NCI-H2107 treated with DMSO at 0.1 percent for 48 hours (cell line): ENCODE results near the gene CTNNAL1.
"Not testable (repeated sequence)": the region's sequence is repeated elsewhere in the genome, so short reads cannot be mapped to it uniquely, and the experiment has no call there.

Experiments used
- DNase-seq: peaks from one replicate; lab custom pipeline; 2025; ENCODE audit not compliant: unreplicated experiment; lab: John Stamatoyannopoulos, UW

The CTNNAL1 gene

GRCh38 chr9:108933718-108934322, 79.5 kb downstream of the CTNNAL1 start, which contains the start of gene ELP1:
Gene ELP1 (minus strand): TSS chr9:108934124. CDS start chr9:108931146, 2,978 bp downstream.
- DNase-seq = peak; percentile 80

DNA sequence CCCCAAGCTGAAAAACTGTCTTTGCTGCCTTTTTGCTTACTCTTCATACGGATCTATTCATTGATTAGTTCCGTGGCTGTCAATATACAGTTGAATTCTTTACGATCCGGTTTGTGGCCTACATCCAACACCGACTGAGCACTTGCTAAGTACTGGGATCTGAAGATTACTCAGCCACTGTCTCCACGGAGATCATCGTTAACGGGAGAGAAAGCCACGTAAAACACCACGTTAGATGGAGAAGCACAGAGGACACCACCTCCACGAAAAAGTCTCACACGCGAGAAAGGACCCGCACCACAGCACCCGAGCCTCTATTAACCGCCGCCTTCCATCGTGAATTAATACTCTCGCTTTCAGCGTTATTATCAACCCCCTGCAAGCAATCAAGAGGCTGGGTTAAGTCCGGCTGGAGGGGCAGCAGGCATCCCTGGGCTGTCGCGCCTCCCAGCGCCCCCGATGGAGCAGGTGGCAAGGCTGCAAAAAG, 80.0 kb downstream of the CTNNAL1 start:
- DNase-seq = no peak

DNA sequence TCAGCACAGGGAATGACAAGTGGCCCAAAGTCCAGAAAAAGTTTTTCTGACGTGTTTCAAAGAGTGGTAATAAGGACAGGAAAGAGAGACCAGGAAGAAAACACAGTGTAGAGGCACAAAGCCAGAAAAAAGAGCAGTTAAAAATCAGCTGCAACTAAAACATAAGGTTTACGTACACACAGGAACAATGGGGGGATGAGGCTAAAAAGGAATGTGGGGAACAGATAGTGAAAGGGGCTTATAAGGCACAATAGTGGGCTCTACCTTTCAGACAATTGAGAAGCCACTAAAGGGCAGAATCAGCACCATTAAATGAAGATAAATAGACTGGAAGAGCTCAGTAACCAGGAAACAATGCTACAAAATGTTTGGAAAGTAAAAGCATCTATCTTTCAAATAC, 84.9 kb downstream of the CTNNAL1 start:
- DNase-seq = no peak

- DNase-seq = no peak
Observed at GRCh38 chr9:108924466-108924865, 88.8 kb downstream of the CTNNAL1 start.

DNA sequence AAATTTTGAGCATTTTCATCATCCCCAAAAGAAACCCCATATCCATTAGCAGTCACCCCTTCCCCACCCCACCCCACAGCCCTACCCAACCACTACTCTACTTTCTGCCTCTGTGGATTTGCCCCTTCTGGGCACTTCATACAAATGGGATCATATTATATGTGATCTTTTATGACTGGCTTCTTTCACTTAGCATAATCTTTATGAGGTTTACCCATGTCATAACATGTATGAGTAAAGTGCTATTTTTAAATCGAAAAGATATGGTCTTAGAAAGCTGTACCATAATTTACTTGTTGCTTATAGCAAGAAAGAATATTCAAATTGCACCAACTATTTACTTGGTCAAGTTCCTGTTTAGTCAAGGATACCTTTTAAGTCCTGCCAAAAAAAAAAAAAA, 92.1 kb downstream of the CTNNAL1 start:
- DNase-seq = no peak

DNA sequence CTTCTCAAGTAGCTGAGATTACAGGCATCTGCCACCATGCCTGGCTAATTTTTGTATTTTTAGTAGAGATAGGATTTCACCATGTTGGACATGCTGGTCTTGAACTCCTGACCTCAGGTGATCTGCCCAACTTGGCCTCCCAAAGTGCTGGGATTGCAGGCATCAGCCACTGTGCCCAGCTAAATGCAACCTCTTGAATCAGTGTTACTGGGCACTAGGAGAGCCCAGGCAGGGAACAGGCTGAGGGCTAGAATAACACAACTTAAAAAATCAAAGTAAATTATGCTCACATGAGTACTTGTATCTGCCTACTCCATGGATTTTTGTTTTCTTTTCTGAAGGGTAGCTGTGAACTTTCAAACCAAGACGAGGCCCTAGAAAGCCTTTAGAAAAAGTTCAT, 92.9 kb downstream of the CTNNAL1 start:
- not testable (repeated sequence) for DNase-seq

- no peak for DNase-seq
Observed at GRCh38 chr9:108919517-108919916, 93.8 kb downstream of the CTNNAL1 start.

DNA sequence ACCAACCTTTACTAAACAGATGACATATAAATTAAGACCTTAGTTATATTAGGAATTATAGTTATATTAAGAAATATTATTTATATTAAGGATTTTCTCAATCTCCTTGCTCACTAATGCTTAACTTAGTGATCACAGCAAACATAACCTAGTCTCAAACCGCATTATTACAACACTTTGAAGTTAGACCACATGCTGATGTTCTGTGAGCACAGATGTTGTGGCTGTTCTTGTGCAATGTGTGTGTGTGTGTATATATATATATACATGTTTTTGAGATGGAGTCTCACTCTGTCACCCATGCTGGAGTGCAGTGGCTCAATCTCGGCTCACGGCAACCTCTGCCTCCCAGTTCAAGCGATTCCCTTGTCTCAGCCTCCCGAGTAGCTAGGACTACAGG, 99.9 kb downstream of the CTNNAL1 start:
- no peak for DNase-seq

GRCh38 chr9:108911820-108912219, 101.5 kb downstream of the CTNNAL1 start:
- DNase-seq = no peak

- no peak for DNase-seq
Observed at GRCh38 chr9:108910914-108911313, 102.4 kb downstream of the CTNNAL1 start.

- no peak for DNase-seq
Observed at GRCh38 chr9:108910402-108910801, 102.9 kb downstream of the CTNNAL1 start.

DNA sequence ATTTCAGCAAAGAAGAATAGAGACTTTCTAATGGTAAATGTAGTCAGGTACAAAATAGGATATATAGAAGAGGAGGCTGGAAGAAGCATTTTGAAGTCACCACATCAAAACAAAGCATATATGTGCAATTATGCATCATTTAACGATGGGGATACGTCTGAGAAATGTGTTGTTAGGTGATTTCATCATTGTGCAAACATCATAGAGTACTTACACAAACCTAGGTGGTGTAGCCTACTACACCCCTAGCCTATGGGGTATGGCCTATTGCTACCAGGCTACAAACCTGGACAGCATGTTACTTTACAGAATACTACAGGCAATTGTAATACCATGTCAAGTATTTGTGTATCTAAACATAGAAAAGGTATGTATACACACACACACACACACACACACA, 107.8 kb downstream of the CTNNAL1 start:
- DNase-seq = no peak

GRCh38 chr9:108904161-108904560, 109.1 kb downstream of the CTNNAL1 start:
- DNase-seq = no peak

- DNase-seq = no peak
Observed at GRCh38 chr9:108903420-108904103, 109.7 kb downstream of the CTNNAL1 start.

- DNase-seq = no peak
Observed at GRCh38 chr9:108900176-108900575, 113.1 kb downstream of the CTNNAL1 start.

- not testable (repeated sequence) for DNase-seq
Observed at GRCh38 chr9:108899023-108899695, 114.1 kb downstream of the CTNNAL1 start.

DNA sequence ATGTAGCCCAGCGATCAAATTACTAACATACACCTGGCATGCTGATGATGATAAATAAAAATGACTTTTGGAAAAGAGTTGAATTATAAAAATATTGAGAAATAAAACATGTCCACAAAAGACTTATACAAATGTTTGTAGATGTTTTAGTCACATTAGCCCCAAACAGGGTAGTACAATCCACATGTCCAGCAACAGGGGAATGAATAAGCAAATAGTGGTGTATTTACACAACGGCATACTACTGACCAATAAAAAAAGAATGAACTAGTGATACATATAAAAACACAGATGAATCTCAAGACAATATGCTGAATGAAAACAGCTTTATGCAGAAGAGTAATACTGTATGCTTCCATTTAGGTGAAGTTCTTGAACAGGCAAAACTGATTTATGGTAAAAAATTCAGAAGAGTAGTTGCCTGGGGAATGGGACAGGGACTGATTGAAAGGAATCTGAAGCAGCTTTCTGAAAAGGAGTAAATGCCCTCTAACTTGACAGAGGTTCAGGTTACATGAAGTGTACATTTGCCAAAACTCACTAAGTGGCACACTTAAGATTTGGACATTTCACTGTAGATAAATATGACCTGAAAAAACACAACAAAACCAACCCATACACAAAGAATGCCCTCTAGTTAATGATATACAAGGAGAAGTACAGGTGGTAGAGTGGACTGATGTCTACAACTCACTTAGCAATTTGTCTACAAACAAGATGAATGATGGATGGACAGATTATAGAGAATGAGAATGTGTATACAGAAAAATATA, 115.8 kb downstream of the CTNNAL1 start:
- no peak for DNase-seq

DNA sequence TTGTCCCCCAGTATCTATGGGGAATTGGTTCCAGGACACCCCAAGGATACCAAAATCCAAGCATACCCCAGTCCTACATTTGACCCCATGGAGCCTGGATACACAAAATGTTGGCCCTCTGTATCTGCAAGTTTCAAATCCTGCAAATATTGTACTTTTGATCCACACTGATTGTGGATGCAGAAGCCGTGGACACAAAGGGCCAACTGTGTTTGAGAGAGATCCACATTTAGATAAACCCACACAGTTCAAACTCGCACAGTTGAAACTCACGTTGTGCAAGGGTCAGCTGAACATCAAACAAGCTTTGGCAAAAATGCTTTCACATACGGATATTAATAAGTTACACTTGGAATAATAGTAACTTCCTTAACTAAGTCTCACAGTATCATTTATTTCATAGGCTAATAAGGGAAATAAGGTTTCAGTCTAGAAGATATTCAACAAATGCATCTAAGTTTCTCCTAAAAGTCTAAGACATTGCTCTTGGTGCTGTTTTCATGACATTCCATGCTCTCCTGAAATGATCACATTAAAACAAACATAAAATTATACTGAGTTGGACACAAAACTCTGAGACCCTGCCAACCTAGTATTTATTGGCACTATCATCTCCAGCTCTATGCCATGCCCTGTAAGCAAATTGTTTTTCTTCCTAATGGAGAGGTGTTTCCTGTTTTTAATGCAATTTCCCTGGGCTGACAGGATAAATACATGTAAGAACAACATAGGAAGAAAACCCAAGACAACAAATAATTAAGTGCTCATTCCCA, 118.9 kb downstream of the CTNNAL1 start:
- DNase-seq = no peak
